ENCODE measurements around the gene PROX1.

The PROX1 gene

GRCh38 chr1:213996320-213997037 lies 8.7 kb downstream of the PROX1 start:
- Histone ChIP-seq H3K27me3 (peaks cover 0 to 8% of the 10 kb centered on the region in 2 donors), H3K9me3 (no peaks in the 10 kb centered on the region), H3K36me3 (no peaks in the 10 kb centered on the region), H3K27ac (no peak overlapping the region), H3K4me3 (no peak overlapping the region), H3K4me1 (no peaks in the 10 kb centered on the region)
- TF ChIP-seq, protein P1, sequence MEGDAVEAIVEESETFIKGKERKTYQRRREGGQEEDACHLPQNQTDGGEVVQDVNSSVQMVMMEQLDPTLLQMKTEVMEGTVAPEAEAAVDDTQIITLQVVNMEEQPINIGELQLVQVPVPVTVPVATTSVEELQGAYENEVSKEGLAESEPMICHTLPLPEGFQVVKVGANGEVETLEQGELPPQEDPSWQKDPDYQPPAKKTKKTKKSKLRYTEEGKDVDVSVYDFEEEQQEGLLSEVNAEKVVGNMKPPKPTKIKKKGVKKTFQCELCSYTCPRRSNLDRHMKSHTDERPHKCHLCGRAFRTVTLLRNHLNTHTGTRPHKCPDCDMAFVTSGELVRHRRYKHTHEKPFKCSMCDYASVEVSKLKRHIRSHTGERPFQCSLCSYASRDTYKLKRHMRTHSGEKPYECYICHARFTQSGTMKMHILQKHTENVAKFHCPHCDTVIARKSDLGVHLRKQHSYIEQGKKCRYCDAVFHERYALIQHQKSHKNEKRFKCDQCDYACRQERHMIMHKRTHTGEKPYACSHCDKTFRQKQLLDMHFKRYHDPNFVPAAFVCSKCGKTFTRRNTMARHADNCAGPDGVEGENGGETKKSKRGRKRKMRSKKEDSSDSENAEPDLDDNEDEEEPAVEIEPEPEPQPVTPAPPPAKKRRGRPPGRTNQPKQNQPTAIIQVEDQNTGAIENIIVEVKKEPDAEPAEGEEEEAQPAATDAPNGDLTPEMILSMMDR (IDR thresholded peaks at IDR 0.05): no peak
- intact Hi-C loops (cut with DNase I; ENCODE audit: low total_unique reads): no loop called here
- DNase-seq: no peak

GRCh38 chr1:213997038-213997771 lies 9.4 kb downstream of the PROX1 start:
- intact Hi-C loops (cut with DNase I; ENCODE audit: low total_unique reads): no loop called here
- TF ChIP-seq, protein P1 (IDR thresholded peaks at IDR 0.05): no peak
- H3K36me3 ChIP-seq: no peaks in the 10 kb centered on the region
- no peak overlapping the region for H3K4me3 ChIP-seq
- H3K4me1 ChIP-seq: no peaks in the 10 kb centered on the region
- peaks cover 0 to 8% of the 10 kb centered on the region in 2 donors for H3K27me3 ChIP-seq
- H3K9me3 ChIP-seq: no peaks in the 10 kb centered on the region
- no peak overlapping the region for H3K27ac ChIP-seq
- DNase-seq: no peak

DNA sequence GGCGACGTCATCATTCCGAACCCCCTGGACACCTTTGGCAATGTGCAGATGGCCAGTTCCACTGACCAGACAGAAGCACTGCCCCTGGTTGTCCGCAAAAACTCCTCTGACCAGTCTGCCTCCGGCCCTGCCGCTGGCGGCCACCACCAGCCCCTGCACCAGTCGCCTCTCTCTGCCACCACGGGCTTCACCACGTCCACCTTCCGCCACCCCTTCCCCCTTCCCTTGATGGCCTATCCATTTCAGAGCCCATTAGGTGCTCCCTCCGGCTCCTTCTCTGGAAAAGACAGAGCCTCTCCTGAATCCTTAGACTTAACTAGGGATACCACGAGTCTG lies 10.0 kb downstream of the PROX1 start:
- no peaks in the 10 kb centered on the region for H3K36me3 ChIP-seq
- no peaks in the 10 kb centered on the region for H3K4me1 ChIP-seq
- TF ChIP-seq, protein P1 (IDR thresholded peaks at IDR 0.05): no peak
- peaks cover 0 to 8% of the 10 kb centered on the region in 2 donors for H3K27me3 ChIP-seq
- intact Hi-C loops (cut with DNase I; ENCODE audit: low total_unique reads): no loop called here
- no peak overlapping the region for H3K4me3 ChIP-seq
- no peaks in the 10 kb centered on the region for H3K9me3 ChIP-seq
- no peak overlapping the region for H3K27ac ChIP-seq
- DNase-seq: no peak

DNA sequence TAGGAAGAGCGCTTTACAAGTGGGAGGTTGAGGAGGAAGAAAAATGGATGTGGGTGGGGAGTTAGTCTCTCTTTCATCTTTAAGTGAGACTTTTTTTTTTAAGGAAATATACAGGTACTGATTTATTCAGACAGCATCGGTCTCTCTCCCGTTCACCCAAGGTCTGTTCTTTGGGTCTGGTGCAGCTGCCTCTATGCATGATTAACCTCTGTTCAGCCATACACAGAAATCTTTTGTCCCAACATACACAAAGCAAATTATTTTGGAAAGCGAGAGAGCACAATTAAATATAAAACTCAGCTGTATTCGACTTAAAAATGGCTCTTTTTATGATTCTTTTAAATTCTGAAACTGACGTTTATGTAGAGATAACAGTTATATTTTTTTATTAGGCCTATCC lies 11.0 kb downstream of the PROX1 start:
- TF ChIP-seq, protein P1 (IDR thresholded peaks at IDR 0.05): no peak
- Histone ChIP-seq H3K27ac (no peak overlapping the region), H3K27me3 (peaks cover 0 to 8% of the 10 kb centered on the region in 2 donors), H3K4me1 (no peaks in the 10 kb centered on the region), H3K36me3 (no peaks in the 10 kb centered on the region), H3K9me3 (no peaks in the 10 kb centered on the region), H3K4me3 (no peak overlapping the region)
- no peak for DNase-seq
- intact Hi-C loops (cut with DNase I; ENCODE audit: low total_unique reads): no loop called here

DNA sequence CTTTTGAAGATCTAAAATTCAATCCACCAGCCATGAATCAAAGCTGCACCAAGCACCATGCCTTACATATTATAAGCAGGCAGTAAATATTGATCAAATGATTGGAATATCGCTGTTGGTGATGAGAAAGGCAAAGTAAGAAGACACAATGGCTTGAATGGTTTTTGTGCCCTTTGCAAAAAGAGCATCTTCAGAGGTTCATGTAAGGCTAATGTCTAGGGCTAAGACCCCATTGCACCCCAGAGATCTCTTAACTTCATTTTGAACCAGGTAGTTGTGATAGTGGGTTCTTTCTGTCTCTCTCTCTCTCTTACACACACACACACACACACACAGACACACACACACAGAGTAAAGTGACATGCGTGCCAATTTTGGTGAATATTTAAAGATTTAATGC lies 12.0 kb downstream of the PROX1 start:
- Histone ChIP-seq H3K4me1 (no peaks in the 10 kb centered on the region), H3K27me3 (peaks cover 0 to 4% of the 10 kb centered on the region in 2 donors), H3K9me3 (no peaks in the 10 kb centered on the region), H3K27ac (no peak overlapping the region), H3K4me3 (no peak overlapping the region), H3K36me3 (no peaks in the 10 kb centered on the region)
- intact Hi-C loops (cut with DNase I; ENCODE audit: low total_unique reads): no loop called here
- no peak for DNase-seq
- TF ChIP-seq, protein P1 (IDR thresholded peaks at IDR 0.05): no peak
